A549 (cell line): ENCODE data around the gene PCDHGB7.

Experiments used
- EP300 ChIP-seq, 2 experiments: fragments of >200 bp; sonication (Bioruptor Twin); formaldehyde crosslinking; IDR thresholded peaks; 2 replicates in 1 of 2; 3 replicates in 1 of 2; pipeline ENCODE4 v1.6.1; 2016 to 2017
- KDM5A ChIP-seq: fragments of 200-600 bp; sonication (generic); IDR thresholded peaks from 2 replicates; pipeline ENCODE4 v1.6.1; 2016; ENCODE audit warnings: antibody characterized with exemption, mild to moderate bottlenecking
- MAFK ChIP-seq: fragments of 450-650 bp; IDR thresholded peaks from 2 replicates; pipeline ENCODE4 v1.6.1; 2014; ENCODE audit not compliant: partially characterized antibody
- MAZ ChIP-seq: fragments of 150-350 bp; IDR thresholded peaks from 2 replicates; pipeline ENCODE4 v1.6.1; 2014; ENCODE audit warnings: antibody characterized with exemption, low read depth, low read length, borderline replicate concordance
- MYC ChIP-seq: IDR thresholded peaks from 2 replicates; pipeline ENCODE4 v1.6.1; 2012; ENCODE audit warnings: mild to moderate bottlenecking, inconsistent platforms, low read length, improper control_type of control experiment, borderline replicate concordance
- NPAS2 ChIP-seq: fragments of 250-450 bp; sonication (Bioruptor Pico); IDR thresholded peaks from 2 replicates; pipeline ENCODE4 v1.8.0; 2022; ENCODE audit warnings: mild to moderate bottlenecking, moderate library complexity, borderline replicate concordance
- PHF8 ChIP-seq: fragments of 200-600 bp; sonication (generic); IDR thresholded peaks from 2 replicates; pipeline ENCODE4 v1.6.1; 2016; ENCODE audit warnings: low read depth, mild to moderate bottlenecking, antibody characterized with exemption, moderate library complexity, borderline replicate concordance
- RAD21 ChIP-seq, 2 experiments: fragments of >200 bp in 1 of 2; sonication (Bioruptor Twin) in 1 of 2; formaldehyde crosslinking in 1 of 2; IDR thresholded peaks in 1 of 2; conservative IDR thresholded peaks in 1 of 2; 2 replicates in 1 of 2; 3 replicates in 1 of 2; pipeline ENCODE4 v1.6.1; 2012 to 2018; ENCODE audit warnings: inconsistent platforms in 1 of 2
- TF ChIP-seq, protein P1 (sequence below): fragments of >200 bp; sonication (Bioruptor Twin); formaldehyde crosslinking; IDR thresholded peaks from 3 replicates; pipeline ENCODE4 v1.5.1; 2016
- TF ChIP-seq, protein P2 (sequence below): fragments of 250-450 bp; sonication (Bioruptor Pico); IDR thresholded peaks from 2 replicates; pipeline ENCODE4 v1.5.0; 2020; ENCODE audit warnings: low read depth, mild to moderate bottlenecking, moderate library complexity
- TF ChIP-seq, protein P3 (sequence below): fragments of 200-600 bp; sonication (generic); IDR thresholded peaks from 2 replicates; pipeline ENCODE4 v1.6.1; 2016; ENCODE audit warnings: antibody characterized with exemption, mild to moderate bottlenecking, moderate library complexity

DNA sequence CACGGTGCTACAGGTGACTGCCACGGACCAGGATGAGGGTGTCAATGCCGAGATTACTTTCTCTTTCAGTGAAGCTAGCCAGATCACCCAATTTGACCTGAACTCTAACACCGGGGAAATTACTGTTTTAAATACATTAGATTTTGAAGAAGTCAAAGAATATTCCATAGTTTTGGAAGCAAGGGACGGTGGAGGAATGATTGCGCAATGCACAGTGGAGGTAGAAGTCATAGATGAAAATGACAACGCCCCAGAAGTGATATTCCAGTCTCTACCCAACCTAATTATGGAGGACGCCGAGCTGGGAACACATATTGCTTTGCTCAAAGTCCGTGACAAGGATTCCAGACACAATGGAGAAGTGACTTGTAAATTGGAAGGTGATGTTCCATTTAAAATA is 28.8 kb upstream of the PCDHGB7 start:
- TF ChIP-seq, protein P1, sequence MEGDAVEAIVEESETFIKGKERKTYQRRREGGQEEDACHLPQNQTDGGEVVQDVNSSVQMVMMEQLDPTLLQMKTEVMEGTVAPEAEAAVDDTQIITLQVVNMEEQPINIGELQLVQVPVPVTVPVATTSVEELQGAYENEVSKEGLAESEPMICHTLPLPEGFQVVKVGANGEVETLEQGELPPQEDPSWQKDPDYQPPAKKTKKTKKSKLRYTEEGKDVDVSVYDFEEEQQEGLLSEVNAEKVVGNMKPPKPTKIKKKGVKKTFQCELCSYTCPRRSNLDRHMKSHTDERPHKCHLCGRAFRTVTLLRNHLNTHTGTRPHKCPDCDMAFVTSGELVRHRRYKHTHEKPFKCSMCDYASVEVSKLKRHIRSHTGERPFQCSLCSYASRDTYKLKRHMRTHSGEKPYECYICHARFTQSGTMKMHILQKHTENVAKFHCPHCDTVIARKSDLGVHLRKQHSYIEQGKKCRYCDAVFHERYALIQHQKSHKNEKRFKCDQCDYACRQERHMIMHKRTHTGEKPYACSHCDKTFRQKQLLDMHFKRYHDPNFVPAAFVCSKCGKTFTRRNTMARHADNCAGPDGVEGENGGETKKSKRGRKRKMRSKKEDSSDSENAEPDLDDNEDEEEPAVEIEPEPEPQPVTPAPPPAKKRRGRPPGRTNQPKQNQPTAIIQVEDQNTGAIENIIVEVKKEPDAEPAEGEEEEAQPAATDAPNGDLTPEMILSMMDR = no peak
- TF ChIP-seq MAFK (no peak), MYC (no peak), NPAS2 (CRISPR knock-in tag) (no peak), RAD21 (conservative IDR thresholded peaks at IDR 0.05 in 1 of 2, IDR thresholded peaks at IDR 0.05 in 1 of 2) (no peak), KDM5A (no peak), PHF8 (no peak), MAZ (no peak), EP300 (IDR thresholded peaks at IDR 0.05) (no peak)
- TF ChIP-seq, protein P2, sequence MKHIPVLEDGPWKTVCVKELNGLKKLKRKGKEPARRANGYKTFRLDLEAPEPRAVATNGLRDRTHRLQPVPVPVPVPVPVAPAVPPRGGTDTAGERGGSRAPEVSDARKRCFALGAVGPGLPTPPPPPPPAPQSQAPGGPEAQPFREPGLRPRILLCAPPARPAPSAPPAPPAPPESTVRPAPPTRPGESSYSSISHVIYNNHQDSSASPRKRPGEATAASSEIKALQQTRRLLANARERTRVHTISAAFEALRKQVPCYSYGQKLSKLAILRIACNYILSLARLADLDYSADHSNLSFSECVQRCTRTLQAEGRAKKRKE (CRISPR knock-in tag) = no peak
- TF ChIP-seq, protein P3, sequence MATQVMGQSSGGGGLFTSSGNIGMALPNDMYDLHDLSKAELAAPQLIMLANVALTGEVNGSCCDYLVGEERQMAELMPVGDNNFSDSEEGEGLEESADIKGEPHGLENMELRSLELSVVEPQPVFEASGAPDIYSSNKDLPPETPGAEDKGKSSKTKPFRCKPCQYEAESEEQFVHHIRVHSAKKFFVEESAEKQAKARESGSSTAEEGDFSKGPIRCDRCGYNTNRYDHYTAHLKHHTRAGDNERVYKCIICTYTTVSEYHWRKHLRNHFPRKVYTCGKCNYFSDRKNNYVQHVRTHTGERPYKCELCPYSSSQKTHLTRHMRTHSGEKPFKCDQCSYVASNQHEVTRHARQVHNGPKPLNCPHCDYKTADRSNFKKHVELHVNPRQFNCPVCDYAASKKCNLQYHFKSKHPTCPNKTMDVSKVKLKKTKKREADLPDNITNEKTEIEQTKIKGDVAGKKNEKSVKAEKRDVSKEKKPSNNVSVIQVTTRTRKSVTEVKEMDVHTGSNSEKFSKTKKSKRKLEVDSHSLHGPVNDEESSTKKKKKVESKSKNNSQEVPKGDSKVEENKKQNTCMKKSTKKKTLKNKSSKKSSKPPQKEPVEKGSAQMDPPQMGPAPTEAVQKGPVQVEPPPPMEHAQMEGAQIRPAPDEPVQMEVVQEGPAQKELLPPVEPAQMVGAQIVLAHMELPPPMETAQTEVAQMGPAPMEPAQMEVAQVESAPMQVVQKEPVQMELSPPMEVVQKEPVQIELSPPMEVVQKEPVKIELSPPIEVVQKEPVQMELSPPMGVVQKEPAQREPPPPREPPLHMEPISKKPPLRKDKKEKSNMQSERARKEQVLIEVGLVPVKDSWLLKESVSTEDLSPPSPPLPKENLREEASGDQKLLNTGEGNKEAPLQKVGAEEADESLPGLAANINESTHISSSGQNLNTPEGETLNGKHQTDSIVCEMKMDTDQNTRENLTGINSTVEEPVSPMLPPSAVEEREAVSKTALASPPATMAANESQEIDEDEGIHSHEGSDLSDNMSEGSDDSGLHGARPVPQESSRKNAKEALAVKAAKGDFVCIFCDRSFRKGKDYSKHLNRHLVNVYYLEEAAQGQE = no peak
